Cardiac septum (tissue), 1 donor: ENCODE data around the gene GLT6D1. TPM values are rescaled to one million over a fixed set of nuclear protein-coding genes. Genes with fewer than 3 reads are reported as not detected.

Source experiments
- DNase-seq: peaks from one replicate; pipeline ENCODE4 v3.0.0-alpha.2; 2020; ENCODE audit warnings: low spot score
- intact Hi-C: fragments of 100-400 bp; cut with DNase I; formaldehyde crosslinking; loops from one replicate; pipeline ENCODE4 v1.14.0; 2022
- total RNA-seq: library from RNA; stranded (reverse); fragmentation: NEBNext Ultra II Directional; extraction: Animal tissue kit (Norgen Biotek cat#: 25700); gene quantifications from one replicate; pipeline ENCODE4 v1.2.1, GENCODE V29; 2021
- donor health status: DM: no; HTN: no; CAD: no.

The GLT6D1 gene
- total RNA-seq, 1 donor from 2014 or later, result not detected

- intact Hi-C loops, result no loop called here
- no peak for DNase-seq
Observed at GRCh38 chr9:135611875-135612209, 27.5 kb downstream of the GLT6D1 start.

DNA sequence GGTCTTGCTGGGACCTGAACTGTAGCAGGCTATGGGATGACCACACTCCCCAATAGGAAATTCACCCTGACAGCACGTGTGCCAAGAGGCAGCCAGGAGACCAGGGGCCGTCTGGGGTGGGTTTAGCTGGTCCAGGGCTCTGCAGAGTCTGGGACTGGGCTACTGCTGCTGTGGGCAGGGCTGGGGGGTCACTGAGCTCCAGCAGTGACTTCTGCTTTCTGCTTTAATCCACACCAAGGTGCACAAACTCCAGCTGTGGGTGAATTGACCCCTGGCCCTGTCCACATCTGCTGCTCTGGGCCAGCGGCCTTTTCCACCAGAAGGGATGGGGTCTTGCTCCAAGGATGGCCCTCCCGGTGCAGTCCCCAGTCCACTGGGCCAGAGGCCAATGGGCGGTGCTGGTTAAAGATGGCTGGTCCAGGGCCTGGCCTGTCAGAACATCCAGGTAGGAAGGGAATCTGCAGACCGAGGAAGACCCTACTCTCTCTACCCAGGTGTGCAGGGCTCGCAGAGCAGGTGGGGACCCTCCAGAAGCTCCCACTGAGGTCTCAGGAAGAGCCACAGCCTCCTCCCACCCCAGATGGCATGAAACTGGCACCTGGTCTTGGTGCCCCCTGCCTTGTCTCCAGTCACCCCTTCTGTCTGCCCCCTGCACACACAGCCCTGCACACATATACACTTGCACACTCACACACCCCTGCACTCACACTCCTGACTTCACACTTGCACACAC lies 28.0 kb downstream of the GLT6D1 start:
- no peak for DNase-seq
- intact Hi-C loops, result no loop called here

- intact Hi-C loops, result no loop called here
- no peak for DNase-seq
Observed at GRCh38 chr9:135610290-135611141, 28.8 kb downstream of the GLT6D1 start.

DNA sequence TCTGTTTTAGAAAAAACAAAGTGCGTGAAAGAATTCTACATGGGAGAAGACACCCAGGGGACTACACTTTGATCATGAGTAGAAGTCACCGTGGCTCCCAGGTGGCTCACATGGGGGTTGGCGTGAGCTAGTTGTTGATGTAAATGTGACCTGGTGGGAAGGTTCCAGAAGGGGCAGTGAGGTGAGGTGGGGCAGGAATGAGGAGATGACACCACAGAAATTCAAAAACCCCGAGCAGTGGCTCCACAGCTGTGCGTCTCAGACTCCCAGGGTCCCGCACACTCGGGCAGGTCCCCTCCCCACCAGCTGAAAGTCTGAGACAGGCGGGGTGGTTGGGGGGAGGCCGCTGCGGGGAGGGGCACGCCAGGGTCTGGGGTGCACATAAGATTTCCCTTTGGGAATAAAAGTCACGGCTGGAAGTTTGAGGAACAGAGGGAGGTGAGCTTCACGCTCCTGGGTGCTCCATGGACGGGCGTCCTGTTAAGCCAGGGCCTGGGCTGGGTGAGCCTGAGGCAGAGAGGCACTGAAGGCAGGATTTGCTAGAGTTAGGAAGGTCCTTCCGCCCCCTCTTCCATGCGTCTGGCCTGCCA lies 29.9 kb downstream of the GLT6D1 start:
- intact Hi-C loops, result no loop called here
- no peak for DNase-seq

- intact Hi-C loops, result no loop called here
- DNase-seq, result no peak
Observed at GRCh38 chr9:135608999-135609317, 30.4 kb downstream of the GLT6D1 start.

- intact Hi-C loops, result no loop called here
- no peak for DNase-seq
Observed at GRCh38 chr9:135608294-135608998, 30.9 kb downstream of the GLT6D1 start.

DNA sequence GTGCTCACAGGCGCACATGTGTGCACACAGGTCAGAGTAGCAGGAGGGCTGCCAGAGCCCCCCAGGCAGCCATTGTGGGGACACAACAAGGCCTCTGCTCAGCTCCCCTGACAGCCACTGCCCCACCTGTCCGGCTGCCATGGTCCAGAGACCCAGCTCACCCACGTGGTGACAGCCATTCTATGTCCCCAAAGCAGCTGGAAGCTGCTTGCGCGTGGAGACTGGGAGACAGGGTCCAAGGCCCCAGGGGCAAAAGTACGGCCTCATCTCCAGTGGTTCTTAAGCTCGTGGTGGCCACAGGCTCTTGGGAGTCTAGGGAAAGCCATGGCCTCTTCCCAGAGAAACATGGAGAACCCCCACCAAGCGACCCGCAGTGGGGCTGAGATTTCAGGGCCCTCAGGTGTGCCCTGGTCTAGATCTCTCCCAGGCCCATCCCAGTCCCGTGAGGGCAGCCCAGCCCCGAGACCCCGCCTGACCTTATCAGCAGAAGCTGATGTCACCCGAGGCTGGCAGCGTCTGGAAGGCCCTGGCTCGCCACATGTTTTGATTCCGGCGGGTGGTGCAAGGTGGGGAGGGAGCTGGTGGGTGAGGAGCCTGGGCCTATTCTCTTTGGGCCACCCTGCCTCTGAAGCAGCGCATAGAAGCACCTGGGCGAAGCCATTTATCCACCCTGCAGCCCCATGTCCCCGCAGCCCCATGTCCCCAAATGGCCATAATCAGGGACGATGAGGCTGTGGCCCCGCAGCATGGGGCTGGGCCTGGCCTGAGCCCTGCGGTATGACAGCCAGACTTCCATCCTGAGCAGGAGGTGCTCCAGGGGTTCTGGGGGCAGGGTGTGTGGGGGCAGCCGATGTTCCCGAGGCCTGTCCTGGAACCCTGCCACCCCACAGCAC lies 31.7 kb downstream of the GLT6D1 start:
- intact Hi-C loops, result no loop called here
- DNase-seq, result no peak

DNA sequence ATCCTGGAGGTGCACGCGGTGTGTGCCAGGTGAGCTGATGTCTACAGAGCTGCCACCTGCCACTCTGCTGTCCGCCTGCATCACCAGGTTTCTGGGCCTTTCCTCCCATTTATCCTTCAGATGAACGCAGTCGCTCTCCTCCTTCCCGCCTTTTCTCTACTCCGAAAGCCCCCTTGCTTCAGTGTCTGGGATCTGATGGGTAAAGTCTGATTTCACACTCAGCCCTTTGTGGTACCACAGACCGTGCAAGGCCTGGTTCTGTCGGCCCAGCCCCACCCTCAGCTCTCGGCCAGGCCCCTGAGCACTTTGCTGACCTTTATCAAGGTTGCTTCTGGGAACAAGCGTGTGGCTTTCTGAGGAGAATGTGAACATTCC lies 32.5 kb downstream of the GLT6D1 start:
- DNase-seq, result no peak

GRCh38 chr9:135605238-135605781 lies 34.0 kb downstream of the GLT6D1 start:
- intact Hi-C loops, result no loop called here
- DNase-seq, result peak; percentile 62

More for the DNA sequence above, 32.5 kb downstream of the GLT6D1 start:
- intact Hi-C loops, result no loop called here

GRCh38 chr9:135604437-135605237 lies 34.7 kb downstream of the GLT6D1 start:
- no peak for DNase-seq
- intact Hi-C loops, result loop anchor here (5.0 kb wide), 1 partner anchor 518 kb away; no protein-coding TSS in a partner anchor

DNA sequence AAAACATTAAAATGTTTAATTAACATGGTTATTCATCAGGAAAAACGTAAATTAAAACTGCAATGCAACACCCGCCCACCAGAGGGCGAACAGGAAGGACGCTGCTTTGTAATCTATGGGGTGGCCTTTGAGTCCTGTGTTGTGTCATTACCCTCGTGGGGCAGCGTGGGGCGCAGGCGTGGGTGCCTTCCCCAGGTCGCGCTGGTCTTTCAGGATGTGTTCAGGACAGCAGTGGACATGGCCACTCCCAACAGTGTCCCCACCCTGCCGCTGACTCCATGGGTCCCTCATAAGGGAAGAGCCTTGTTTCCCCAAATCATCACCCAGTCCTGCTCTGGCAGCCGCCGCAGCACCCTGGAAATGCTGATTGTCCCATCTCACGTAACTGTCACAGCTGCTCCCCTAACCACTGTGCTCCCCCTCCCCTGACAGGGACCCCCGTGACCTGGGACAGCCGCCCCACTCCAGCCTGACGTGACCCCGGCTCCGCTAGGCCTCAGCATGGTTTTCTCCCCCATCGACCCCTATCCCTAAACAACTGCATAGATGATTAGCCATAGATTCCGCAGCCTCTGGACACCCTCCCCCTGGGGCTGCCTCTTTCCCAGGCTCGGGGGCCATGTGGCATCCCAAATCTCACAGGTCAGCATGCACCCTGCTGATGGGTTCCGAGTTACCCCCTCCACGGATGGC lies 36.4 kb downstream of the GLT6D1 start:
- intact Hi-C loops, result loop anchor here (5.0 kb wide), 1 partner anchor 519 kb away; no protein-coding TSS in a partner anchor
- no peak for DNase-seq

- intact Hi-C loops, result loop anchor here (5.0 kb wide), 1 partner anchor 520 kb away; no protein-coding TSS in a partner anchor
Observed at GRCh38 chr9:135601988-135602387, 37.4 kb downstream of the GLT6D1 start.

GRCh38 chr9:135600296-135600817 lies 39.0 kb downstream of the GLT6D1 start:
- no peak for DNase-seq
- intact Hi-C loops, result loop anchor here (5.0 kb wide), 1 partner anchor 522 kb away; no protein-coding TSS in a partner anchor

More at GRCh38 chr9:135601988-135602387, 37.4 kb downstream of the GLT6D1 start:
- DNase-seq, result no peak

DNA sequence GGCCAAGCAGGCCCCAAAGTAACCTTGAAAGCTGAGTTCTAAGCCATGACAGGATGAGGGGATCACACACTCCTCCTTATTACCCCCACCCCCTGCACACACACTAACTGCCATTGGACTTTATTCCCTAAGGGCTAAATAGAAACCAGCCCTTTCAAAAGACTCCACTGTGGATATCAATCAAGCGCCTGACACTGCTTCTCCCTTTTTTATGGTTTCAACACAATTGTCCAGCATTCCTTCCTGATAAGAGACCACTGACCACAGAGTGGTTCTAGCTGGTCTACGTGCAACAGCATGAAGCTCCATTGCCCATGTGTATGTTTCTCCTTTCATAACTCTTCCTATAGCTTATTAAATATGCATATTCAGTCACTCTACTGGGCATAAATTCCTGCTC lies 43.1 kb downstream of the GLT6D1 start:
- intact Hi-C loops, result no loop called here
- DNase-seq, result no peak

- intact Hi-C loops, result no loop called here
- peak; percentile 56 for DNase-seq
Observed at GRCh38 chr9:135592625-135593024, 46.7 kb downstream of the GLT6D1 start.

- no peak for DNase-seq
- intact Hi-C loops, result no loop called here
Observed at GRCh38 chr9:135592331-135592590, 47.1 kb downstream of the GLT6D1 start.
